T follicular helper cell (primary cell): ENCODE measurements around the gene SETD3.

ENCODE experiments used
- DNase-seq: peaks from one replicate; pipeline ENCODE4 v3.0.0-alpha.2; 2020; ENCODE audit warnings: low read depth

Gene SETD3

DNA sequence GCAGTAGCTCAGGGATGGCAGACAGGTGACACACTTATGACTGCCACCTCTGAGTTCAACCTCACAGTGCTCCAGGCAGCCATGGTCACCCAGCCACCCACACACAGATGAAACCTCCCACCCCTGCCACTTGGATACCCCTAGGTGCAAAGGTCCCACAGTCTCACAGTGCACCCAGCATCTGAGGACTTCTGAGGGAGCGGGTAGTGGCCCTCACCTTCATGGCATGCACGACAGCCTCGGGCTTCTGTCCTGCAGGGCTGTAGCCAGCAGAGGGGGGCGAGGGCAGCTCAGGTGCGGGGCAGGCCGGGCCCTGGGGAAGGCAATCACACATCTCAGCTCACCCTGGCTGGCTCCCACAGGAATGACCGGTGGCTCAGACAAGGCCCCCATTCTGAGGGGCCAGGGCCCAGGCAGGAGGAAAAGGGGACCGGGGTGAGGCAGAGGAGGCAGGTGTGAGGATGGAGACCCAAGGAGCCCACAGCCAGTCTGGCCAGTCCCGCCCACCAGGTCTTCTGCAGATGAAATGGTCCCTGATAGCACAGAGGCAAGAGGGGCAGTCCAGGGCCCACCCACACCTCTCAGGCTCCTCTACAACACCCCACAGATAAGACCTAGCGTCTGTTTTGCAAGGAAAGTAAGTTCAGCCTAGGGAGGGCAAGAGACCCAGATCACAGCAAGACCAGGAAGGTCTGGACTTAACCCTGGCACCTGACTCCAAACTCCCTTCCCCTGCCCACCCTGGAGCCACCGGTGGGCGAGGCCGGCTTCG is 36.4 kb upstream of the SETD3 start:
- DNase-seq, result no peak

DNA sequence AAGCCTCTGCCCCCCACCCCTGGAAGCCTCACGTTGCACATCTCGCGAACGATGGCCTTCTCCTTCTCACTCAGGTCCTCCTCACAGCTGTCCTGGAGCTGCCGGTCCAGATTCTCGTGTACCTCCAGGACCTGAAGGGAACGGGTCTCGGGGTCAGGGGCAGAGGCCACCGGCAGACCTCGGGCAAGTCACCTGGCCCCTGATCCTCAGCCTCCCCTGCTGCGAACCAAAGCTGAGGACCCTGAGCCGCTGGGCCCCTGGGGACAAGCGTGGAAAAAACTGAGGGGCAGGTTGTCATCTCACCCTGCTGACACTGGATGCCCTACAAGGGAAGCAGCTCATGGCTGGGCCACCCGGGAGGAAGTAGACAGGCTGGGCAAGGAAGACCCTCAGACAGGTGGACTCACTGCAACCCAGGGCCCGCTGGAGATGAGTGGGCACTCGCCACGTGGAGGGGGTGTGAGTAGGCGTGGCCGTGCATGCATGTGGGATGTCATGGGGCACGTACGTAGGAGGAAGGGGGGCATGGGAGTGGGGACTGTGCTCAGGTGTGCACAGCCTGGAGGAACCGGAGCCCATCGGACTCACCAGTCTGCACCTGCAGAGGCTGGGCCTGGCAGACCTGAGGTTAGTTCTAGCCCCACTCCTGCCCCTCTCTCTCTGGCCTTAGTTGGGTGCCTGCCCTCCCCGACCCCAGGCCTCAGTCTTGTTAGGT is 35.7 kb upstream of the SETD3 start:
- no peak for DNase-seq

DNA sequence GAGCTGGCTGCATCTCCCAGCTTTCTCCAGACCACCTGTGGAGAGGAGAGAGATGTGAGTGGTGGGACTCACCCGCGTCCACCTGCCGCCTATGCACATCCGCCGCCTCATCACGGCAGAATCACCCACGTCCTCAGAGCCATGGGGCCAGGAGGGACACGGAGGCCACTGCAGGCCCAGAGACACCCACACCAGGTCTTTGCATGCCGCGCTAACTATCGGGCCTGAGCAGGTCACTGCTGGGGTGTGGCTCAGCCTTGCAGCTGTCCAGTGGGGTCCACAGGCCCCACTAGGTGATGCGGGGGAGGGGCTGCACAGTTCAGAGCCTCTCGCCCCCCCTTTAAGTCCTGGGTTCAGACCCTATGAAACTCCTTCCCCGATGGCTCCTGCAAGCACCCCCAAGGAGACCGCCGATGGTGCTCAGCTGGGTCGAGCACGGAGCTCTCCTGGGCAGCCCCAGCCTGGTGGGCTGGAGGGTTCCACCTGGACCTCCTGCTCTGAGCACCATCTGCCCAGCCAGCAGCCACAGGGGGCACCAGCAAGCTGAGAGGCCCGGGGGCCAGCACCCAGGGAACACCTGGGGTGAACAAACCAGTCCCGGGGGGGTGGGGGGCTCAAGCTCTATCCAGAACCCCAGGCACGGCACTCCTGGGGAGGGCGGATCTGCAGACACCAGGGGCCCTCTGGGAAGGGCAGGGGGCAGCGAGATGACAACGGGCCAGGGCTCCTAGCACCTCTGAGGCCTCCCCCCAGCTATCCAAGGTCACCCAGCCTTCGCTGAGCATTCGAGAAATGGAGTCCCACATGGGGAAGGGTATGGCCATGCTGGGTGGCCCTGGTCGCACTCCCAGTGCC is 34.9 kb upstream of the SETD3 start:
- DNase-seq, result no peak

DNA sequence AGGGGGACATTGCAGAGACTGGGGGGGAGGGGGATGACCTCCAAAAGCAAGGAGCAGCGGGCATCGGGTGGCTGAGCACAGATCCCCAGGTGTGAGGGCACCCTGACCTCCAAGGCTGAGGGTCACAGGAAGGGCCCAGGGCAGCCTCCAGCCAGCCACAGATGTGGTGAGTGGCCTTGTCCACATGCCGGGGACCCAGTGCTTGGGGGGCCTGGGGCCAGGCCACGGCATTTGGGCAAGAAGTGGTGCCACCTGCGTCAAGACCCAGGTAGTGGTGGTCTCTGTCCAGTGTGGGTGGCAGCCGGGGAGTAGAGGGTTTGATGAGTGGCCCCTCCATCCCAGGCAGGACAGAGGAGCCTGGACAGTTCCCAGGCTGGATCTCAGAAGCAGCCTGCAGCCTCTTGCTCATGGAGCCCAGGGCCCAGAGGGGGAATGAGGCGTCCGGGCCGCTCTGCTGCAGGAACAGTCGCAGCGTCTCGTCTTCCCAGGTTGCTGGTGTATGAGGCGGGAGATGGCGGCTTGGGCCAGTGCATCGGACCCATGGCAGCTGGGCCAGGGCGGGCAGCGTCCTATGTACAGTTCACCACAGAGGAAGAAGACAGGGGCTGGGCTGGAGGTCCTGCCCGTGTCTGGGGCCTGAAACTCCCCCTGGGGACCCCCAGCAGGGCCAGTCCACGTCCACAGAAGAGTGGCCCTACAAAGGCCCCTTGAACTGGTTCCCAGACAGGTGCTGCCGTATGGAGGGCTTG is 34.1 kb upstream of the SETD3 start:
- no peak for DNase-seq

DNA sequence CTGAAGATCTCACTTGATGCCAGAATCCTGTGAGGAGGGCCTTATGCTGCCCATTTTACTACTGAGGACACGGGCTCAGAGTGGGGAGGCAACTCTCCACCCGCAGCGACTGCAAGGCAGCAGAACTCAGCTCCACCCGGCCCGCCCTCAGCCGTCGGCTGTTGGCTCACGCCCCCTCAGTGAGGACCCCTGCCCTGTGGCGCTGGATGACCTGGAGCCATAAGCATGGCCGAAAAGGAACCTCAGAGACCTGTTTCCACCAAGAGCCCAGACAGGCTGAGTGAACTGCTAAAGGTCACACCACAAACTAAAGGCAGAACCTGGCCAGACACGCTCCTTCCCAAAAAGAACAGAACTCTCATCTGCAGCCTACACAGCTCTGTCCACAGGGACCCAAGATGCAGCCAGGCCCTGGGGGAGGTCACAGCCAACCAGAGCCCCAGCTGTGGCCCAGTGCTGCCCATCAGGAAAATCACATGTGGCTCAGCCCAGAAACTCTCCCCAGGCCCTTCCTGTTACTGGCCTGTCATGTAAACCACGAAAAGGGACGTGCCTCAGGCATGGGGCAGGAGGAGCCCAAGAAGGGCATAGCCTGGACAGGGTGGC is 33.4 kb upstream of the SETD3 start:
- DNase-seq, result no peak

DNA sequence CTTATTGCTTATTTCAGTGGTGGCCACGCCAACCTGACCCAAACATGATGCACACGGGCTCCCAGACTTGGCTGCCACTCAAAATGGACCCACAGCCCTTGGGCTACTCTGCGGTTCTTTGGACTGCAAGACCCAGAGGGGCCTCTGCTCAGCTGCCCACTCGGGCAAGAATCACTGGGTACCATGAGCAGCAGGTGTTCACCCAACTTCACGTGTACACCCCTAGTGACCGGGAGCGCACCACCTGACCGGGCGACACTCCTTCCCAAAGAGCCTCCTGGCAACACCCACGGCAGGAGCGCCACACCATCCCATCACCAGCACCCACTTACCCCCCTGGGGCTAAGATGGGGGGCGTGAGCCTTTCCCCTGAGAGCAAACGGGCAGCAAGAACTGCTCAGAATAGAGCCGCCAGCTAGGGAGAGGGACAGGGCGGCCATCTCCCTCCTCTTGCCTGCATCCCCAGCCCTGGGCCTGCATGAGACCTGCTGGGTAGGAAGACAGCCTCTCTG is 32.6 kb upstream of the SETD3 start:
- no peak for DNase-seq

DNA sequence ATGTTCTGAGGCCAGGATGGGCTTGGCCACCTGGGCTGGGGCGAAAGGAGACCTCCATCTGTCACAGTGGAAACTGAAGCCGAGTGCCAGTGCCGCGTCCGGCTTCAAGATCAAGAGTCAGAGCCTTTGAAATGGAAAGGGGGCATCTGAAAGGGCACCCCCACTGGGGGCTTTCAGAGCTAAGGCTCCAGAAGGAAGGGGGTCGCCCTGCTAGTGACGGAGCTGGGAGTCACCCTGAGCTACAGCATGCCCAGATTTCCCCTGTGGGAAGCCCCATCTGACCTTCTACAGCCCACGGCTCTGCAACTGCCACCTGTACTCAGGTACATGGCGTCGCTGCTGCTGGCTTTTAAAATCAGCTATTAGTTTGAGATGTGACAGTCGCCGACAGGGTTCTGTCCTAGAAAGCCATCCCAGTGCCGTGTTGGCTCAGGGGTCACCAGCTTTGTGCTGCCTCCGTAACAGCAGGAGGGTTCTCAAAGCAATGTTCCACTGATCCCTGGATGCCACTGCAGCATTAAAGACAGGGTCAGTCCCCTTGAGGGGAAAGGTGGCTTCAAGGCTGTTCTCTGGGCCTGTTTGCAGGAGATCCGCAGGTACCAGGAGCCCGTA is 32.0 kb upstream of the SETD3 start:
- DNase-seq, result no peak

DNA sequence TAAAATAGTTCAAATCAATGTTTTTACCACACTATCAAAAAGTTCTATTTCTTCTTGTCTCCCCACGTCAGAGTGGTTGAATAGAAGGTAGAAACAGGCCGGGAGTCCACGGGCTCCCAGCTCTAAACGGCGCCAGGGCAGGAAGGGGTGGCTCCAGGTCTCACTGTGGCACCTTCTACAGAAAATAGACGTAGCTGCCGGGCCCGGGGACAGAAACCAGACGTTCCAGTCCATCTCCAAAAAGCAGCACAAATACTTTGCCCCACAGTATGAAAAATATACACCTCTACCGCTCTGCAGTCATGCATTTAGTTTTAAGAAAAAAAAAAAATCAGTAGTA is 31.4 kb upstream of the SETD3 start:
- DNase-seq, result no peak

DNA sequence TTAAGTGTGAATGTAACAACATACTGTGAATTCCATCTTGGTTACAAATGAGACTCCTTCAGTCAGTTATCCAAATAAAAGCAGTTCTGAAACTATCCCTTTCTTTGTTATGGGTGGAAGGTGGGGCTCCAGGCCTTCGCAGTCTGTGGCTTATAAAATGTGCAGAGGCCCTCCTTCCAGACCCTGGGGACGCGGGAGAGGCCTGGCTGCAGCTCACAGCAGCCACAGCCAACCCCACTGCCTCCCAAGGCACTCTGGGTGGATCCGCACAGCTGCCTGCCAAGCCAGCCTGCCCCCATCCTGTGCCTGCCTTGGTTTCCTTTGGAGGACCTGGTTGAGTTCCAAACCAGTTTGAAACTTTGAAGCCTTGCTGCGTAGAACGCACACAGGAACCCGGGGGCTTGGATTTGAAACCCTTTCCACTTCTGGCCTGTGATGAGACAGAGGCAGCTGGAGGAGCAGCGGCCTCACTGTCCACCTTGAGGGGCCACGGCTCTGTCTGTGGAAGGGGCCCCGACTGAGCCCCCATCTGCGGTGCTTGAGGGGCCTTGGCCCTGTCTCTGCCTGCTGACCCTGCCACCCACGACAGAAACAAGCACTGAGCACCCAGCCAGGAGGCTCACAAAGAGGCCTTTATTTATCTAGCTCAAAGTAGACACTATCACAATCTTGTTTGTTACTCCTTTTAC is 30.9 kb upstream of the SETD3 start:
- no peak for DNase-seq

DNA sequence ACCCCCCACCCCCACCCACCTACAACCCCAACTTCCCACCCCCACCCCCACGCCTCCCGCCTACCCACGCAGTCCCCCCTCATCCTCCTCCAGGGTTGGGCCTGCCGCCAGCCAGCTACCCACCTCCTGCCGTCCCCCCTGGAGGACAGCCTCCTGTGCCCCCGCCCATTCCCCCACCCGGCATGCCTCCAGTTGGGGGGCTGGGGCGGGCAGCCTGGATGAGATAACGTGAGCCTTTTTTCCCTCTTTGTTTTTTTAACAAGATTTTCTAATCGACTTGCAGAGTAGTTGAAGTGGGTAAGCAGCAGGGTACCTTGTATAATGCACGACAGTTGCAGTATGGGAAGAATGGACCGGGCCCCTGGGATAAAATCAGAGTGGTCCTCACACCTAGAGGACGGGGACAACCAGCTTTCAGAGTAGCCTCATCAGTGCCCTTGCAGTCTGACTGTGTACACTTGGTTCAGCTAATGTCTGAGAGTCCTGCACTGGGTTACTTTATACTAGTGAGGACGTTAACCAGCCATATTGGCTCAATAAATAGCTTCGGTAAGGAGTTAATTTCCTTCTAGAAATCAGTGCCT is 30.0 kb upstream of the SETD3 start:
- DNase-seq, result no peak

DNA sequence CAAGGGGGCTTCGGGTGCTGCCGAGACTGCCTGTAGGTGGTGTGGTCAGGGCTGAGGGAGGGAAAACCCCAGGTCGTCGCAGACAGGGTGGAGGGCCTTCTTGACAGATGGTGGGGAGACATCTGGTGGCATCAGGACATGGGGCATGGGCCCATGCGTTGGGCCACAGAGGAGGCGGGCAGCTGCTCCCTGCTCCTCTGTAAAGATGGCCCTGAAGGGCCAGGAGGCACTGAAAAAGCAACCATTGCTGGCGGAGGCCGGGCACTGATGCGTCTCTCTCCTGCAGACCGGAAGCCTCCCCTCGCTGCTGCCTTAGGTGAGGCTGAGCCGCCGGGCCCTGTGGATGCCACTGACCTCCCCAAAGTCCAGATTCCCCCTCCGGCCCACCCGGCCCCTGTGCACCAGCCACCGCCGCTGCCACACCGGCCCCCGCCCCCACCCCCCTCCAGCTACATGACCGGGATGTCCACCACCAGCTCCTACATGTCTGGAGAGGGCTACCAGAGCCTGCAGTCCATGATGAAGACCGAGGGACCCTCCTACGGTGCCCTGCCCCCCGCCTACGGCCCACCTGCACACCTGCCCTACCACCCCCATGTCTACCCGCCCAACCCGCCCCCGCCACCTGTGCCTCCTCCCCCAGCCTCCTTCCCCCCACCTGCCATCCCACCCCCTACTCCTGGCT is 29.4 kb upstream of the SETD3 start:
- no peak for DNase-seq

DNA sequence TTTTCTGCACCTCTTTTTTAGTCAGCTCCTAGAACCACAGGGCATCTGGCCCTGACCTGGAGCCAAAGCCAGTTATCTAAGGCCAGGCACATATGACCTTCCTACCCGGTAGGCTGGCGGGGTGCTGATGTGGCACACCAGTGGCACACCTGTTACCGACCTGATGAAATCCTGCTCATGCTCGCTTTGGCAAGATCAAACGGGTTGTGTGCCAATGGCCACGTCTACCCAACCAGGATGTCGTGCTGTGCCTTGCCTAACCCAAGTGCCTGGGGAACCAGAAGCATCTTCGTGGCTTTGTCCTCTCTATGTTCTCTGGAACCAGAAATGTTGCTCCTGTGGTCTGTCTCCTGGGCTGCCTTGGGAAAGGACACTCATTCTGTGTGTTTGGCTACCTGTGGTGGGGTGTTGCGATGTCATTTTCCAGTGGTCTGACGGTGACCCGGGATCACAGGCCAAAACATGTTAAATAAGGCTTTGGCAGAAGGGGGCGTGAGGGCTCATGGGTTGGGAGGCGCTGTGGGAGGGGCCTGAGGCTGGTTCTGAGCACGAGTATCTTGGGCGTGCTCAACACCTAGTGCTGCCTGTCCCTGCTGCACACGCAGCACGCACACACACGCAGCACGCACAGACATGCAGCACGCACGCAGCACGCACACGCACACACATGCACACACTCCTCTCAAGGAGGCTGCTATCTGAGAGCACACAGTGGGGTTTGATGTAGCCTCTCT is 28.4 kb upstream of the SETD3 start:
- DNase-seq, result no peak

DNA sequence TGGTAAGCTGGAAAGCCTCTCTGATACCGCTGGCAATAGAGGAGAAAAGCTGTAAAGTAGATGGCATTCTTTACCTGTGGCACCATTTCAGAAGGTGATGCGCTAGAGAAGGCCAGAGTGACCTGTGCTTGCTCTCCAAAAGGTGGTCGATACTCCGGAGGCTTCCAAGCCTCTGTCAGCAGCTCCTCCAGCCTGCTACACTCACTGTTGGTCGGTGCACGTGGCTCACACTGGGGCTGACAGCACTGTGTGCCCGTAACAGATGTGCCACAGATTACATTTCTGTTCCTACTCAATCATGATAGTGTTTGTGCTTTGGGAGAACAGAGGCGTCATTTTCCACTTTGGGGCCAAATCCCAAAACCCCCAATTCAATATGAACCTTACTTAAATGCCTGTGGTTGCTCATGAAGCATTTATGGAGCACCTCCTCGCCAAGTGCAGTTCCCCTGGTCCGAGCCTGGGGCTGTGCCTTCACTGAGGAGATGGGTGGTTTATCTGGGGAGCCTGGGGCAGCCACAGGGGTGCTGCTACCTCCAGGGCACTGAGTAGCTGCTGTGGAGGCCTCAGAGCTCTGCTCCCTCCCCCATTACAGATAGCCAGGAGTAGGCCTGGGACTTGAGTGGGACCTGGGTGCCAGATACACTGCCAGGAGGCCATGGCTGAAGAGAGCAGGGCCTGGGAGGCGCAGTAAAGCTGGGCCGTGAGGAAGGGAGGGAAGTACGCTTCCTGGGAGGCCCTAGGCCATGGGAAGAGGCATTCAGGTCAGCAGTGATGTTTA is 27.4 kb upstream of the SETD3 start:
- no peak for DNase-seq

DNA sequence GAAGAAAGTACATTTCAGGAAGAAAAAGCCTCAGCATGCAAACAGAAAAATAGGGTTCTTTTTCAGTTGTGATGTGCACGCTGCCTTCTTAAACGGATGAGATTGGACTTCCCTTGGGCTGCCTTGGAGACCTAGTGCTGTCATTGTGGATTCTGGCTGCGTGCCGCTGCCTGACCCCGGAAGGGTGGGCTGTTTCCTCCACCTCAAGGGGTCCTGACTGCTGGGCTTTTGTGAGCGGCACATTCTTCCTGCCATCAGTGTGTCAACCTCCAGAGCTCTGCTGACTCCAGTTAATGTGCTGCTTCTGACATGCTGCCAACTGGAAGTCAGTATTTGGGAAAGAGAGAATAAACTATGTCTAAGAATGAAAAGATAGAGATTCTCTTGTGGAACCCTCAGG is 25.6 kb upstream of the SETD3 start:
- DNase-seq, result no peak

DNA sequence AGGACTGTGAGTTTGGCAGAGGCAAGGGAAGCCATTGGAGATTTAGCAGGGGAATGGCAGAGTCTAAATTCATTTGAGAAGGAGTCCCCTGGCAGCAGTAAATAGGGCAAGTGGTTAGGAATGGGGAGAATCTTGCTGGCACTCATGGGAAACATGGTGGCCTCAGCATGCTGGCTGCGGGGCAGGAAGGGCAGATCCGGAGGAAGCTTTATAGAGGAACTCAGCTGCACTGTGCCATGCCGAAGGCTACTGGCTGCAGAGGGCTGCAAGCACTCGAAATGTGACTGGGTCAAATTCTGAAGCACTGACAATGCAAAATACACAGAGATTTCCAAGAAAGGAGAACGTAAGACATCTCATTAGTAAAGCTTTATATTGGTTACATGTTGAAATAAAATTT is 24.4 kb upstream of the SETD3 start:
- DNase-seq, result no peak

DNA sequence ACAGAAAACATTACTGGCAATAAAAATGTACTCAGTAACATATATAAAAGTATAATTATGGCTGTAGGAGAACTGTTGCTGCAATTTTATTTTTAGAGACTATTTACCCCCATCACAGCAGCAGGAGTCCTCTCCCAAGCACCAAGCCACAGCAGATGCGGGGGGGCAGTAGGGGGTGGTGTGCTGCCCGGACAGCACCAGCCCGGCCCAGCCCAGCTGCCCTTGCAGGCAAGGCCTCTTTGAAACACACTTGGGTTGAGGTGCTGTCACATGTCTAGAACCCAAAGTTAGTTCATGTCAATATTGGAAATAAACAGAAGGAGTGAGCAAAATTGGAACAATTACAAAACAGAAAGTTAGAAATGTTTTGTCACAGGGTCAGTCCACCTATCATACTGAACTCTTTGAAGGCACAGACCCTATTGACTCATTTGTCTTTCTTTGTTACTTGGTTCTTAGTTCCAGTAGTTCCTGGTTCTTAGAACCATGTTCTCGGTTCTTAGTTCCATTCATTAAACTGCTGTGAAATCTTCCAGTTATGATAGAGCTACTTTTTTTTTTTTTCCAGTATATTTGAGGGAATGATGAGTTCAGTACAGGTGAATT is 23.3 kb upstream of the SETD3 start:
- no peak for DNase-seq

DNA sequence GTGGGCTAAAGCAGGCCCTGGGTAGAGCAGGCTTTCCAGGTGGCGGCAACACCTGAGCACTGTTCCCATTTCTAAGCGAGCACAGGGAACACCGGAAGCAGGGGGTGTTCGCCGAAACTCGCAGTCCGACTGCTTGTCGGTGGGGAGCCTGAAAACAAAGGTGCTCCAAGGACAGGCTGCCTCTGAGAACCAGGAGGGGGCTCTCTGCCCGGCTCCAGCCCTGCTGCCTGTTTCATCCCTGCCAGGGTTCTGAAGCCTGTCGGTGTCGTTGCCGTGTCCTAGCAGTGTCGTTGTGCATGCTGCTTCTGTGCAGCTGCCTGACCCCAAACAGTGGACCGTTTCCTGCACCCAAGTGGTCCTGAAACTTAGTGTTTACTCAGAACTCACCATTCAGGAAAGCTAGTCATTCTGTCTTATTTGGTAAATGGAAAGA is 22.3 kb upstream of the SETD3 start:
- DNase-seq, result no peak
